ENCODE measurements around the gene CDR2.
A peak's percentile ranks its signal among the peaks of the same experiment; 100 is the strongest.
"Not testable (repeated sequence)": the region's sequence is repeated elsewhere in the genome, so short reads cannot be mapped to it uniquely, and the experiment has no call there.

Gene CDR2

GRCh38 chr16:22374311-22375116 is at the start of gene CDR2:
Gene CDR2, minus strand, starts transcription at chr16:22374619. Its CDS starts 310 bp downstream, at chr16:22374309.
- DNase-seq (ENCODE audit: low spot score), result peak; percentile 99

GRCh38 chr16:22423716-22424115 is 49.3 kb upstream of the CDR2 start:
- no peak for DNase-seq (ENCODE audit: low spot score)

- DNase-seq (ENCODE audit: low spot score), result no peak
These were observed 46.7 kb upstream of the CDR2 start for GRCh38 chr16:22421136-22421535.

- no peak for DNase-seq (ENCODE audit: low spot score)
These were observed 46.3 kb upstream of the CDR2 start for GRCh38 chr16:22420606-22421135.

GRCh38 chr16:22419908-22420307 is 45.5 kb upstream of the CDR2 start:
- no peak for DNase-seq (ENCODE audit: low spot score)

GRCh38 chr16:22418826-22419225 is 44.4 kb upstream of the CDR2 start:
- no peak for DNase-seq (ENCODE audit: low spot score)

- not testable (repeated sequence) for DNase-seq (ENCODE audit: low spot score)
These were observed 43.4 kb upstream of the CDR2 start for GRCh38 chr16:22417798-22418197.

GRCh38 chr16:22417019-22417418 is 42.6 kb upstream of the CDR2 start:
- DNase-seq (ENCODE audit: low spot score), result no peak

- no peak for DNase-seq (ENCODE audit: low spot score)
These were observed 39.4 kb upstream of the CDR2 start for GRCh38 chr16:22413819-22414218.

- no peak for DNase-seq (ENCODE audit: low spot score)
These were observed 33.1 kb upstream of the CDR2 start for GRCh38 chr16:22407486-22407885.

- no peak for DNase-seq (ENCODE audit: low spot score)
These were observed 27.8 kb upstream of the CDR2 start for GRCh38 chr16:22402191-22402590.

- DNase-seq (ENCODE audit: low spot score), result no peak
These were observed 26.5 kb upstream of the CDR2 start for GRCh38 chr16:22400900-22401299.

GRCh38 chr16:22397931-22398330 is 23.5 kb upstream of the CDR2 start:
- no peak for DNase-seq (ENCODE audit: low spot score)

GRCh38 chr16:22397464-22397863 is 23.0 kb upstream of the CDR2 start:
- no peak for DNase-seq (ENCODE audit: low spot score)

GRCh38 chr16:22395960-22396359 is 21.5 kb upstream of the CDR2 start:
- no peak for DNase-seq (ENCODE audit: low spot score)

- no peak for DNase-seq (ENCODE audit: low spot score)
These were observed 19.7 kb upstream of the CDR2 start for GRCh38 chr16:22394121-22394520.

GRCh38 chr16:22388101-22388644 is 13.8 kb upstream of the CDR2 start:
- DNase-seq (ENCODE audit: low spot score), result no peak

- DNase-seq (ENCODE audit: low spot score), result no peak
These were observed 12.6 kb upstream of the CDR2 start for GRCh38 chr16:22386976-22387375.

GRCh38 chr16:22385196-22385595 is 10.8 kb upstream of the CDR2 start:
- no peak for DNase-seq (ENCODE audit: low spot score)

- DNase-seq (ENCODE audit: low spot score), result no peak
These were observed 9.4 kb upstream of the CDR2 start for GRCh38 chr16:22383827-22384226.

- DNase-seq (ENCODE audit: low spot score), result no peak
These were observed 7.0 kb upstream of the CDR2 start for GRCh38 chr16:22381392-22381791.

- no peak for DNase-seq (ENCODE audit: low spot score)
These were observed 6.1 kb upstream of the CDR2 start for GRCh38 chr16:22380529-22380928.

- DNase-seq (ENCODE audit: low spot score), result no peak
These were observed 5.2 kb upstream of the CDR2 start for GRCh38 chr16:22379656-22380055.

All from CD4-positive, alpha-beta T cell treated with Interleukin-15 for 4 hours (primary cell).